GM19372 (cell line): Measurements from ENCODE around the gene RBL1.
A peak's percentile ranks its signal among the peaks of the same experiment; 100 is the strongest.

Experiments used
- ATAC-seq: cut with Tn5 transposase; IDR thresholded peaks from one replicate; pipeline ENCODE4 v1.9.1; 2021; ENCODE audit warnings: mild to moderate bottlenecking, low read depth, moderate library complexity; ENCODE audit not compliant: unreplicated experiment

Gene RBL1

GRCh38 chr20:36951979-36952738 is 143.6 kb downstream of the RBL1 start:
- ATAC-seq = no peak

GRCh38 chr20:36951198-36951978 is 144.4 kb downstream of the RBL1 start, which contains the start of gene SAMHD1:
SAMHD1 (minus strand) TSS chr20:36951708; CDS start chr20:36951643, 65 bp downstream.
- ATAC-seq = peak; percentile 96

- ATAC-seq = no peak
These were observed 145.2 kb downstream of the RBL1 start for GRCh38 chr20:36950414-36951197.
